ENCODE results near the gene BCAS3. TPM values are rescaled to one million over a fixed set of nuclear protein-coding genes. Genes with fewer than 3 reads are reported as not detected.

Gene BCAS3
- polyA plus RNA-seq, 1 donor from 2014 or later: 21.6 TPM

DNA sequence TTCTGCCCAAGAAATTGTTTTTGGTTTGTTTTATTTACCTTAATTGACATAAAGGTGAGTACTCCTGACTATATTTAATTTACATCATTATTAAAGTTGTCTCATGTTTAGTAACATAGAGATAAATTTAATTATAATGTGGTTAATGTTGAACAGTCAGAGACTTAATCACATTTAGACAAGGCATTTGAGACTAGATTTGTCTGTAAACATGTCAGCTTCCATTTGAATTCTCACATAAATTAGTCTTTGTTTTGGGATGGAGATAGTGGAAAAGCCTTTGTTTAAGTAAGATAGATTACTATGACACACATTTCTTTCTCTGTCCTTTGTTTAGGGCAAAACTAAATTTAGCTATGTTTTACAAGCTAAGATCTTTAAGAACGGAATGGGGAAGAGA lies 18.5 kb upstream of the BCAS3 start:
- H3K4me2 ChIP-seq (ENCODE audit: low read length): no peak overlapping the region
- no peaks in the 10 kb centered on the region for H3K9me3 ChIP-seq (ENCODE audit: low read length)
- H2AFZ ChIP-seq (ENCODE audit: low read depth, low read length): no peak overlapping the region
- H3K4me3 ChIP-seq (ENCODE audit: low read length): no peak overlapping the region
- no peaks in the 10 kb centered on the region for H3K9me2 ChIP-seq (ENCODE audit: insufficient read depth, low read length)
- no peaks in the 10 kb centered on the region for H4K20me1 ChIP-seq (ENCODE audit: insufficient read depth)
- no peaks in the 10 kb centered on the region for H3F3A ChIP-seq (ENCODE audit: insufficient read depth, low read length, poor library complexity, severe bottlenecking)
- TF ChIP-seq, protein P1, sequence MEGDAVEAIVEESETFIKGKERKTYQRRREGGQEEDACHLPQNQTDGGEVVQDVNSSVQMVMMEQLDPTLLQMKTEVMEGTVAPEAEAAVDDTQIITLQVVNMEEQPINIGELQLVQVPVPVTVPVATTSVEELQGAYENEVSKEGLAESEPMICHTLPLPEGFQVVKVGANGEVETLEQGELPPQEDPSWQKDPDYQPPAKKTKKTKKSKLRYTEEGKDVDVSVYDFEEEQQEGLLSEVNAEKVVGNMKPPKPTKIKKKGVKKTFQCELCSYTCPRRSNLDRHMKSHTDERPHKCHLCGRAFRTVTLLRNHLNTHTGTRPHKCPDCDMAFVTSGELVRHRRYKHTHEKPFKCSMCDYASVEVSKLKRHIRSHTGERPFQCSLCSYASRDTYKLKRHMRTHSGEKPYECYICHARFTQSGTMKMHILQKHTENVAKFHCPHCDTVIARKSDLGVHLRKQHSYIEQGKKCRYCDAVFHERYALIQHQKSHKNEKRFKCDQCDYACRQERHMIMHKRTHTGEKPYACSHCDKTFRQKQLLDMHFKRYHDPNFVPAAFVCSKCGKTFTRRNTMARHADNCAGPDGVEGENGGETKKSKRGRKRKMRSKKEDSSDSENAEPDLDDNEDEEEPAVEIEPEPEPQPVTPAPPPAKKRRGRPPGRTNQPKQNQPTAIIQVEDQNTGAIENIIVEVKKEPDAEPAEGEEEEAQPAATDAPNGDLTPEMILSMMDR (IDR thresholded peaks at IDR 0.05; ENCODE audit: poor library complexity, severe bottlenecking): no peak
- TF ChIP-seq SMC3 (conservative IDR thresholded peaks at IDR 0.05; ENCODE audit: poor library complexity): no peak
- TF ChIP-seq, protein P2, sequence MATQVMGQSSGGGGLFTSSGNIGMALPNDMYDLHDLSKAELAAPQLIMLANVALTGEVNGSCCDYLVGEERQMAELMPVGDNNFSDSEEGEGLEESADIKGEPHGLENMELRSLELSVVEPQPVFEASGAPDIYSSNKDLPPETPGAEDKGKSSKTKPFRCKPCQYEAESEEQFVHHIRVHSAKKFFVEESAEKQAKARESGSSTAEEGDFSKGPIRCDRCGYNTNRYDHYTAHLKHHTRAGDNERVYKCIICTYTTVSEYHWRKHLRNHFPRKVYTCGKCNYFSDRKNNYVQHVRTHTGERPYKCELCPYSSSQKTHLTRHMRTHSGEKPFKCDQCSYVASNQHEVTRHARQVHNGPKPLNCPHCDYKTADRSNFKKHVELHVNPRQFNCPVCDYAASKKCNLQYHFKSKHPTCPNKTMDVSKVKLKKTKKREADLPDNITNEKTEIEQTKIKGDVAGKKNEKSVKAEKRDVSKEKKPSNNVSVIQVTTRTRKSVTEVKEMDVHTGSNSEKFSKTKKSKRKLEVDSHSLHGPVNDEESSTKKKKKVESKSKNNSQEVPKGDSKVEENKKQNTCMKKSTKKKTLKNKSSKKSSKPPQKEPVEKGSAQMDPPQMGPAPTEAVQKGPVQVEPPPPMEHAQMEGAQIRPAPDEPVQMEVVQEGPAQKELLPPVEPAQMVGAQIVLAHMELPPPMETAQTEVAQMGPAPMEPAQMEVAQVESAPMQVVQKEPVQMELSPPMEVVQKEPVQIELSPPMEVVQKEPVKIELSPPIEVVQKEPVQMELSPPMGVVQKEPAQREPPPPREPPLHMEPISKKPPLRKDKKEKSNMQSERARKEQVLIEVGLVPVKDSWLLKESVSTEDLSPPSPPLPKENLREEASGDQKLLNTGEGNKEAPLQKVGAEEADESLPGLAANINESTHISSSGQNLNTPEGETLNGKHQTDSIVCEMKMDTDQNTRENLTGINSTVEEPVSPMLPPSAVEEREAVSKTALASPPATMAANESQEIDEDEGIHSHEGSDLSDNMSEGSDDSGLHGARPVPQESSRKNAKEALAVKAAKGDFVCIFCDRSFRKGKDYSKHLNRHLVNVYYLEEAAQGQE (IDR thresholded peaks at IDR 0.05; ENCODE audit: borderline replicate concordance): no peak
- TF ChIP-seq EP300 (conservative IDR thresholded peaks at IDR 0.05; ENCODE audit: poor library complexity, severe bottlenecking): no peak
- TF ChIP-seq EZH2 (IDR thresholded peaks at IDR 0.05; ENCODE audit: borderline replicate concordance, insufficient read depth, low read length, poor library complexity, severe bottlenecking): no peak
- TF ChIP-seq TAF1 (IDR thresholded peaks at IDR 0.05; ENCODE audit: low read depth): no peak
- no peak for TF ChIP-seq RAD21 (conservative IDR thresholded peaks at IDR 0.05)
- TF ChIP-seq POLR2AphosphoS5 (IDR thresholded peaks at IDR 0.05): no peak
- no peak for TF ChIP-seq MXI1 (conservative IDR thresholded peaks at IDR 0.05; ENCODE audit: poor library complexity, severe bottlenecking)
- no peak overlapping the region for H3K9ac ChIP-seq (ENCODE audit: low read length)
- no peaks in the 10 kb centered on the region for H3K27me3 ChIP-seq (ENCODE audit: insufficient read depth, low read depth, low read length)
- no peaks in the 10 kb centered on the region for H3K36me3 ChIP-seq (ENCODE audit: insufficient read depth, low read length)
- H3K79me2 ChIP-seq (replicated peaks; ENCODE audit: insufficient read depth, low read length): peaks cover 3% of the 10 kb centered on the region
- H3K27ac ChIP-seq (ENCODE audit: low read length): no peak overlapping the region

DNA sequence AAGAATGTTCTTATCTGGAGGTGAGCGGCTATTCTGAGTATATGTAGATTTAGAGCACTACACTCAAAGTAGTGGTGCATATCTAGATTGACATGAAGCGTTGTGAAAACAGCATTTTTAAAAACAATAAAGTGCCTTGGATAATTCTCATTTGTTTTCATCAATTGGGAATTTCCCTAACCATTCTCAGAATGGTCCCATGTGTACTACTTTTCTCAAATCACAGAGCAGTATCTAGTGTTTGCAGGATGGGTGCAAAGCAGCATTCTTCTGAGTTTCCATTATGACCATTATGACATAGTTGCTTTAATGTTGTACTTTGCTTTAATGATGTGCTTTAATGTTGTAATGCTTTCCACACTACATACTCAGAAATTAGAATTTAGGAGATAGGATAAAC lies 16.2 kb upstream of the BCAS3 start:
- Histone ChIP-seq H3K4me2 (ENCODE audit: low read length) (no peak overlapping the region), H3K36me3 (ENCODE audit: insufficient read depth, low read length) (no peaks in the 10 kb centered on the region), H2AFZ (ENCODE audit: low read depth, low read length) (no peak overlapping the region), H3F3A (ENCODE audit: insufficient read depth, low read length, poor library complexity, severe bottlenecking) (no peaks in the 10 kb centered on the region), H3K27ac (ENCODE audit: low read length) (no peak overlapping the region), H4K20me1 (ENCODE audit: insufficient read depth) (no peaks in the 10 kb centered on the region), H3K4me3 (ENCODE audit: low read length) (no peak overlapping the region), H3K27me3 (ENCODE audit: insufficient read depth, low read depth, low read length) (no peaks in the 10 kb centered on the region), H3K9me2 (ENCODE audit: insufficient read depth, low read length) (no peaks in the 10 kb centered on the region), H3K79me2 (replicated peaks; ENCODE audit: insufficient read depth, low read length) (peaks cover 3% of the 10 kb centered on the region), H3K9ac (ENCODE audit: low read length) (no peak overlapping the region), H3K9me3 (ENCODE audit: low read length) (no peaks in the 10 kb centered on the region)
- TF ChIP-seq SMC3 (conservative IDR thresholded peaks at IDR 0.05; ENCODE audit: poor library complexity): no peak
- TF ChIP-seq EZH2 (IDR thresholded peaks at IDR 0.05; ENCODE audit: borderline replicate concordance, insufficient read depth, low read length, poor library complexity, severe bottlenecking): no peak
- TF ChIP-seq TAF1 (IDR thresholded peaks at IDR 0.05; ENCODE audit: low read depth): no peak
- no peak for TF ChIP-seq MXI1 (conservative IDR thresholded peaks at IDR 0.05; ENCODE audit: poor library complexity, severe bottlenecking)
- TF ChIP-seq, protein P1 (IDR thresholded peaks at IDR 0.05; ENCODE audit: poor library complexity, severe bottlenecking): no peak
- TF ChIP-seq POLR2AphosphoS5 (IDR thresholded peaks at IDR 0.05): no peak
- no peak for TF ChIP-seq EP300 (conservative IDR thresholded peaks at IDR 0.05; ENCODE audit: poor library complexity, severe bottlenecking)
- TF ChIP-seq RAD21 (conservative IDR thresholded peaks at IDR 0.05): no peak
- TF ChIP-seq, protein P2 (IDR thresholded peaks at IDR 0.05; ENCODE audit: borderline replicate concordance): no peak
